Fibroblast of upper back skin (primary cell): ENCODE data around the gene KCNIP2.

Source experiments
- DNase-seq: peaks from one replicate; pipeline ENCODE4 v3.0.0-alpha.2; 2013

The KCNIP2 gene

DNA sequence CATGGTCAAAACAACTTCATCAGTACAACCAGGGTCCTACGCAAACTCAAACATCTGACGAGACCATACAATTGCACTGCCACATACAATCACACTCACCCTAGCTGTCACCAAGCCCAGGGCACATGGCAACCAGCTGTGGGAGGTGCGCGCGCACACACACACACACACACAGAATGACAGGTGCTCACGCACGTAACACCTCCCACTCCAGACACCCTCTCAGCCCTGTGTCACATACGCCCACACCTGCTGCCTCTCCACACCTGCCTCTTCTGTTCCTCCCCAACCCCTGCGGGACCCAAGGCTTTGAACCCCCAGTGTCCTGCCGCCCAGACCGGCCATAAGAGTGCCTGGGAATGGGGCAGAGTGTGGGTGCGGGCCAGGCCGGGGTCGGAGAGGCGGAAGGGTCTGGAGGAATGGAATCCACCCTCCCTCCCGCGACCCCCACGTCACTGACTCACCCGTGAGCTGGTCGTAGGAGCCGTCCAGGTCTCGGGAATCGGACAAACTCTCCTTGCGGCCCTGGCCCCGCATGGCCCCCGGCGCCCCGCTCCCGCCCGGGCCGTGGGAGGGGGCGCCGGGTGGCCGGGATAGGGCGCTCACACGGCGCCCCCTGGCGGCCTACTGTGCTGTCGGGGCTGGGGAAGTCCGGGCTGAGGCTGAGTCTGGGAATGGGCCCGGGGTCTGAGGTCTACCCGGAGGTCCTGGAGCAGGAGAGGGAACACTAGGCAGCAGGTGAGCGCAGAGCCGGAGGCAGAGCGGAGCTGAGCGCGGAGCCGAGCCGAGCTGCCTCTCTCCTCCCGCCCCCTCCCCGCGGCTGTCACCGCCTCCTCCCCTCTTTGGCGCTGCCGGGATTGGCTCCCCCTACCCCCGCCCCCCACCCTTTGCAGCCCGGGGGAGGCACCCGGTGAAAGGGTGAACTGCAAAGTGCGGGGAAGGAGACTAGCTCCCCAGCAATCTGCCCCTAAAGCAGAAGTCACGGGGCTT is at the start of gene KCNIP2:
Gene KCNIP2, minus strand, starts transcription at position 769 of the 990 bp plus-strand sequence. Its CDS starts 232 bp downstream, at position 537.
- no peak for DNase-seq

GRCh38 chr10:101892782-101893391 is 49.3 kb upstream of the KCNIP2 start:
- DNase-seq = no peak

DNA sequence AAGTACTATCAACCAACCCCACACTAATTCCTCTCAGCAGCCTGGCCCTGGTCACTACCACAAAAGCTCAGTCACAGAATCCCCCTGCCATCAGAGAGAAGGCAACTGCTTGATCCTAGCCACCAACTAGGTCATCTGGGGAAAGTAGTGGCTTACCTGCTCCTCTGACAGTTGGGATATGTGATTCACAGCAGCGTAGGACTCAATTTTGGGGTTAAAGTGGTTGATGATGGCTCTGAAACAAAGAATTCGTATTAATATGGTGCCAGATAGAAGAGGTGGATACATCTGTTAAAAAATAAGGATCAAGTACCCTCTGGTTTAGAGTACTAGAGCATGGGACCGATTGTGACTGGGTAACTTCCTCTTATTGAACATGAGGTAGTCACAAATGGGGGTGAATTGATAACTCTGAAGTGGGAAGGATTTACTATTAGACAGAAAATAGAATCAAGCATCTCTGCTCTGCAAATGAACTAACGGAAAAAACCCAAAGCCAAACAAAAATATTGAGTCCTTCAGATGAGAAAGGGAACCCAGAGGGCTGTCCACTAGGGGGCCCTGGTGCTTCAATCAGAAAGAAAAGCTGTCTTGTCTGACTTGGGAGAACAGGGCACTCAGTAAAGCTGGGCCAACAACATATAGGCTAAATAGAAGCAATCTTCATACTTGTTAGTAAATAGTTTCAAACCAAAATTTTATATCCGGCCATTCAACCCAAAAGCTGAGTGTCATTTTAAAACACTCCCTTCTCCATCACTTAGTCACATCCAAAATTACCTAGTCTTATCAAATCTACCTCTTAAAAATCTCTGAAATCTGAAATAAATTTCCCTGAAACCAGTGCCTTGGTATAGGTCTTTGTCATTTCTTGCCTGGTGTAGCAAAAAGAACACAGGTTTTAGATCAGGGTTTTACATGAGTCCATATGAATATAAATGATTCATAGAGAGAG is 45.9 kb upstream of the KCNIP2 start:
- DNase-seq = peak; percentile 72

GRCh38 chr10:101888251-101888949 is 44.8 kb upstream of the KCNIP2 start:
- DNase-seq = no peak

GRCh38 chr10:101887775-101888174 is 44.2 kb upstream of the KCNIP2 start:
- DNase-seq = no peak

- DNase-seq = no peak
Observed at GRCh38 chr10:101886521-101887312, 43.1 kb upstream of the KCNIP2 start.

GRCh38 chr10:101881036-101881774 is 37.6 kb upstream of the KCNIP2 start:
- no peak for DNase-seq

- DNase-seq = no peak
Observed at GRCh38 chr10:101880232-101880573, 36.6 kb upstream of the KCNIP2 start.

GRCh38 chr10:101879456-101880231 is 36.0 kb upstream of the KCNIP2 start:
- peak; percentile 55 for DNase-seq

GRCh38 chr10:101878869-101879268 is 35.3 kb upstream of the KCNIP2 start:
- DNase-seq = no peak

DNA sequence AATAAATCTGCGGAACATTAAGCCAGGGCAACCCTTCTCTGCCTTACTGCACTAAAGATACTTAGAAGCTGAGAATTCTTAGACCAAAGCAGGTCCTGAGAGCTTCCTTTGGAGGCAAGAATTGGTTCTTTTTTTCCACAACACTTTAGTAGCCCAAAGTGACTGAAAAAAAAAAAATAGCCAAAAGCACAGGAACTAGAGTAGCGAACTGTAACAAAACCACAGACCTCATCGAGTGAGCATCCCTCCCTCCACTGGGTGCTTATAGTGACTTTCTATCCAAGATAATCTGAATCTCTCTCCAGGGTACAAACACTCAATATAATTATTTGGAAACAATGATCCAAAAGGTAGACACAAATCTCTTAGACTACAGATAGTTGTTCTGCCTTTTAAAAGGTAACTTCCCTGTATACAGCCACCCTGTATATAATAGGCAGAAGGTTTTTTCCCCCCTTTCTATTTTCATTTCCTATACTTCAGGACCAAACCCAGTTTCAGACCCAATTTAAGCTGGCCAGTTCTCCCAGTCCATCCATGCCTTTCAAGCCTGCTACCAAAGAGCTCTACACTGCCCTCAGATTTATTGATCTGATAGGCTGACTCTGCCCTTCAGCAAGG is 31.6 kb upstream of the KCNIP2 start:
- no peak for DNase-seq

- DNase-seq = no peak
Observed at GRCh38 chr10:101874252-101874651, 30.7 kb upstream of the KCNIP2 start.

- DNase-seq = no peak
Observed at GRCh38 chr10:101867931-101868330, 24.3 kb upstream of the KCNIP2 start.

DNA sequence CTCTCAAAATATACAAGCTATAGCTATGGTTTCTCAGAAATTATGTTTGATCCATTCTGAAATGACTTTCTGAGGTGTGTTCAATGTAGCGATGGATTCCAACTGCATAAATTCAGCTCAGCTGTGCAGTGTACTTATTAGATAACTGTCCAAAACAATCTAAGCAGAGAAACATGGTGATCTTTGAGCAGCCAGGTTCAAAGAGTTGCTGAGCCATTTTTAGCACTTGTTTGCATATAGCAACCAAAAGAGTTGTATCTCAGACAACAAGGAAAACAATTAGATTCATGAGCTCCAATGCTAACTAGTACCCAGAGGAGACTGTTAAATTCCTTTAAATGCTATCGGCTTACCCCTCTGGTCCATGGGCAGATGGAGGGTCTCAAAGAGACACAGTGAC is 15.9 kb upstream of the KCNIP2 start:
- no peak for DNase-seq

GRCh38 chr10:101858723-101859500 is 15.3 kb upstream of the KCNIP2 start:
- DNase-seq = no peak

DNA sequence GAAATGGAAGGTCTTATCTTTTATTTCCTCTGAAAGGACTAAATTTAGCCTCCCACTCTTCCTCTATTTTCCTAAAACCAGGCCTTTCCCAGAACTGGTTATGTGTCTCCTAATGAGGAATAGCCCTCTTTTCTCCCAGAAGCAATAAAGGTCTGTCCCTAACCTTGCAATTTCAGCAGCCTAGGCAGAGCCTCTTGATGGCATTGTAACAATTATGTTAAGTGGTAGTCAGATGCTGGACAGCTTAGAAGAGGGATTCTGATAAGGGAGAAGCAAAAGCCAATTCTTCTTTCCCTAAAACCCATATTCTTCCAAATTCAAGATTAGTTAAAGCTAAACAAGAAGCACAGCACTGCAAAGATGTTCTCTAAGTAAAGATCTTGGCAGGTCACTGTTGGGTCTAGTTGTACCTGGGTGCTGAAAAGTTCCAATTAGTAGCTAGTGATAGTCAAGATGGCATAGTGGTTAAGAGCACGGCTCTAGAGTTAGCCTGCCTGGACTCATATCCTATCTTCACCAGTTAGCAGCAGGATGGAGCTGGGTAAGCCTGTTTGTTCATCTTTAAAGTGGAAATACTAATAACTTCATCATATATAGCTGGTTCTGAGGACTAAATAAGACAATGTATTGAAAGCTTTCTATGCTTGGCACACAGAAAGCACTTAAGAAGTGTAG is 14.3 kb upstream of the KCNIP2 start:
- no peak for DNase-seq

DNA sequence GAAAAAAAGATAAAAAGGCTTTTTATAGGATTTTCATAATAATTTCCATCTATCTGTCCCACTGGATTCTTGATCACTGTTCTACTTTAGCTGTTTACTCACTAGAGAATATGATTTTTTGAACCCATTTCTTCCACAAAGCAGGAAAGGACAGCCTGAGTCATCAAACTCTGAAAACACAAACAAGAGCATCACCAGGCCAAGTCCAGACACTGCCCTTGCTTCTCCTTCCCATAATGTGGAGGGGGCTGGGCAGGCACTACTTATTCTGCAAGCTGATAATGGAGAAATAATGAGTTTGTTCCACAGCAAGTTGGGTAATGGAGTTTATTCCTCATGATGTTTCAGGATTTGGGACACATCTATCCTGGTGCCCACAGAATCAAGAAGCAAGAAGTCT is 13.0 kb upstream of the KCNIP2 start:
- no peak for DNase-seq
